ENCODE data around the gene NINL.

- TF ChIP-seq CTCF (IDR thresholded peaks at IDR 0.05) (no peak), POLR2A (IDR thresholded peaks at IDR 0.05) (no peak)
These were observed 71.1 kb downstream of the NINL start for GRCh38 chr20:25514195-25514594.

All from upper lobe of left lung (tissue), 4 donors.